PC-9 (cell line): ENCODE measurements around the gene C13orf46. TPM values are rescaled to one million over a fixed set of nuclear protein-coding genes. Genes with fewer than 3 reads are reported as not detected.

Source experiments
- BruUV-seq: library from RNA; stranded (reverse); fragments of 400-500 nt; replicated peaks from 2 replicates; lab custom pipeline; 2021; lab: Mats Ljungman, UMichigan
- CTCF ChIA-PET: fragments of 300-600 bp; sonication (Branson Sonifier 250); formaldehyde crosslinking; loops from one replicate; lab custom pipeline; 2022; ENCODE audit warnings: antibody characterized with exemption; lab: Charles Lee
- POLR2A ChIA-PET: fragments of 300-600 bp; sonication (Branson Sonifier 250); formaldehyde crosslinking; loops from one replicate; lab custom pipeline; 2022; ENCODE audit warnings: antibody characterized with exemption; ENCODE audit not compliant: unreplicated experiment; lab: Charles Lee
- DNase-seq, 2 experiments: peaks; one replicate each; pipeline versions ENCODE4 v3.0.0 to v3.0.0-alpha.2; 2015 to 2022; ENCODE audit warnings: mixed read lengths in 1 of 2
- H2AFZ ChIP-seq: fragments of 200-600 bp; sonication (generic); 2 replicates; pipeline ENCODE4 v1.8.1; 2017; ENCODE audit warnings: antibody characterized with exemption
- H3F3A ChIP-seq: fragments of 200-600 bp; sonication (generic); 2 replicates; pipeline ENCODE4 v1.8.1; 2017; ENCODE audit warnings: antibody characterized with exemption, mild to moderate bottlenecking, low read depth; ENCODE audit not compliant: insufficient read depth
- H3K27ac ChIP-seq: fragments of 200-600 bp; sonication (generic); 2 replicates; pipeline ENCODE4 v1.6.1; 2016; ENCODE audit warnings: mixed run types
- H3K27me3 ChIP-seq: fragments of 200-600 bp; sonication (generic); 2 replicates; pipeline ENCODE4 v1.6.1; 2016; ENCODE audit warnings: low read depth, mixed run types; ENCODE audit not compliant: insufficient read depth
- H3K36me3 ChIP-seq: fragments of 200-600 bp; sonication (generic); 2 replicates; pipeline ENCODE4 v1.6.1; 2016; ENCODE audit warnings: low read depth, mixed run types
- H3K4me1 ChIP-seq: fragments of 200-600 bp; sonication (generic); replicated peaks from 2 replicates; pipeline ENCODE4 v1.6.1; 2016; ENCODE audit warnings: mixed run types; ENCODE audit not compliant: insufficient read depth
- H3K4me2 ChIP-seq: fragments of 200-600 bp; sonication (generic); 2 replicates; pipeline ENCODE4 v1.6.1; 2017; ENCODE audit warnings: mixed run types
- H3K4me3 ChIP-seq: fragments of 200-600 bp; sonication (generic); 2 replicates; pipeline ENCODE4 v1.6.1; 2016; ENCODE audit warnings: mixed run types
- H3K79me2 ChIP-seq: fragments of 200-600 bp; sonication (generic); 2 replicates; pipeline ENCODE4 v1.6.1; 2017; ENCODE audit warnings: low read depth, mixed run types
- H3K9me2 ChIP-seq: fragments of 200-600 bp; sonication (generic); 2 replicates; pipeline ENCODE4 v1.8.1; 2017; ENCODE audit warnings: mild to moderate bottlenecking; ENCODE audit not compliant: insufficient read depth
- H3K9me3 ChIP-seq: fragments of 200-600 bp; sonication (generic); 2 replicates; pipeline ENCODE4 v1.8.1; 2016; ENCODE audit warnings: low read depth; ENCODE audit not compliant: insufficient read depth
- H4K20me1 ChIP-seq: fragments of 200-600 bp; sonication (generic); 2 replicates; pipeline ENCODE4 v1.8.1; 2017; ENCODE audit not compliant: insufficient read depth
- EZH2 ChIP-seq: fragments of 200-600 bp; sonication (generic); IDR thresholded peaks from 2 replicates; pipeline ENCODE4 v1.8.0; 2017; ENCODE audit warnings: antibody characterized with exemption, low read depth
- intact Hi-C: fragments of 100-400 bp; cut with micrococcal nuclease; formaldehyde crosslinking; loops from one replicate; pipeline ENCODE4 v1.10.0; 2022; ENCODE audit not compliant: unreplicated experiment
- total RNA-seq: library from RNA; stranded (reverse); gene quantifications from 2 replicates; pipeline ENCODE4 v1.2.3, GENCODE V29; 2021
- TF ChIP-seq, protein P1 (sequence below): fragments of 200-600 bp; sonication (generic); conservative IDR thresholded peaks from 2 replicates; pipeline ENCODE4 v1.6.1; 2017; ENCODE audit warnings: mixed run types, antibody characterized with exemption, mild to moderate bottlenecking, moderate library complexity

C13orf46 gene
- total RNA-seq, 1 experiment from 2014 or later: 1.5 TPM

DNA sequence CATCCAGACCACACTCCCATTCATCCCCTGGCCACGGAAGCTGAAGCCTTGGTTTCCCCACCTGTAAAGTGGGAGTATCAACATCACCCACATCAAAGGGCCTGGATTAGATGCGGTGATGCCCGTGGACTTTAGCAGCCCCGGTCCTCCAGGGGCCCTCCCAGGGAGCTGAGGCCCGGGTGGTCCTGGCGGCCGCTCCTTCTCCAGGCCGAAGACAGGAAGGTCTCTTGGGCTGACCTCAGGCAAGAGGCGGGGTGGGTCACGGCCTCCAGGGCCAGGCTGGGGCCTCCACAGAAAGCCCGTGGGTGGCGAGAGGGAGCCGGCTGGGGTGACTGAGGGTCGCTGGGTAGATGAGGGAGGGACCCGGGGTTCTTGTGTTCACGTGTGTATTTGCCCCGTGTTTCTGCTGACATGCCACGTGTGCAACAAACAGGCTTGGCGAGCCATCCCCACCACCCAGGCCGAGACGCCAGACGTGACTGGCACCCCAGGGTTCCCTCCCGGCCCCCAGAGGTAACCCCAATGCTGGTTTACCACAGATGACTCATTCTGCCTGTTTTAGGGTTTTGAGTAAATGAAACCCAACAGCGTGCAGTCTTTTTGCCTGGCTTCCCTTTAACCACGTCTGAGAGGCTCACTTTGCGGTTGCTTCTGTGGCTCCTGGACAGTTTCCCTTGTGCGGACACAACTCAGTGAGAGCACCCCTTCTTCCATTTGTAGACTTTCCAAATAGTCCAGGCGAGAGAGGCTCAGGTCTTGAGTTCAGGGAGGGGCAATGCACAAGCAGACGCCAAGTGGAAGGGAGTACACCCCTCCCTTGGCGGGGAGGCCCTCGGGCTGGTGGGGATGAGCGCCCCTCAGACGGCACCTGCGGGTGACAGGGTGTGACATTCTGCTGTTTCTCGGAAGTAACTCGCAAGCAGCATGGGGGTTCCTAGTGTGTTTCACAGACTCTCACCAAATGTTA, 42.9 kb downstream of the C13orf46 start:
- Histone ChIP-seq H3K4me3 (no peak overlapping the region), H3K4me1 (peaks cover 12% of the 10 kb centered on the region), H3K79me2 (no peaks in the 10 kb centered on the region), H3K9me2 (no peaks in the 10 kb centered on the region), H3K27ac (no peak overlapping the region), H3F3A (peaks cover 6% of the 10 kb centered on the region; the same call in 1 of the 2 replicates), H3K9me3 (no peaks in the 10 kb centered on the region), H2AFZ (no peak overlapping the region), H3K27me3 (peaks cover 42% of the 10 kb centered on the region), H3K36me3 (no peaks in the 10 kb centered on the region), H3K4me2 (no peak overlapping the region), H4K20me1 (no peaks in the 10 kb centered on the region)
- no peak for DNase-seq
- intact Hi-C loops: no loop called here
- CTCF ChIA-PET: no interaction called here
- no TSS peak for BruUV-seq
- TF ChIP-seq, protein P1, sequence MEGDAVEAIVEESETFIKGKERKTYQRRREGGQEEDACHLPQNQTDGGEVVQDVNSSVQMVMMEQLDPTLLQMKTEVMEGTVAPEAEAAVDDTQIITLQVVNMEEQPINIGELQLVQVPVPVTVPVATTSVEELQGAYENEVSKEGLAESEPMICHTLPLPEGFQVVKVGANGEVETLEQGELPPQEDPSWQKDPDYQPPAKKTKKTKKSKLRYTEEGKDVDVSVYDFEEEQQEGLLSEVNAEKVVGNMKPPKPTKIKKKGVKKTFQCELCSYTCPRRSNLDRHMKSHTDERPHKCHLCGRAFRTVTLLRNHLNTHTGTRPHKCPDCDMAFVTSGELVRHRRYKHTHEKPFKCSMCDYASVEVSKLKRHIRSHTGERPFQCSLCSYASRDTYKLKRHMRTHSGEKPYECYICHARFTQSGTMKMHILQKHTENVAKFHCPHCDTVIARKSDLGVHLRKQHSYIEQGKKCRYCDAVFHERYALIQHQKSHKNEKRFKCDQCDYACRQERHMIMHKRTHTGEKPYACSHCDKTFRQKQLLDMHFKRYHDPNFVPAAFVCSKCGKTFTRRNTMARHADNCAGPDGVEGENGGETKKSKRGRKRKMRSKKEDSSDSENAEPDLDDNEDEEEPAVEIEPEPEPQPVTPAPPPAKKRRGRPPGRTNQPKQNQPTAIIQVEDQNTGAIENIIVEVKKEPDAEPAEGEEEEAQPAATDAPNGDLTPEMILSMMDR: no peak
- TF ChIP-seq EZH2: no peak
- POLR2A ChIA-PET: no interaction called here

DNA sequence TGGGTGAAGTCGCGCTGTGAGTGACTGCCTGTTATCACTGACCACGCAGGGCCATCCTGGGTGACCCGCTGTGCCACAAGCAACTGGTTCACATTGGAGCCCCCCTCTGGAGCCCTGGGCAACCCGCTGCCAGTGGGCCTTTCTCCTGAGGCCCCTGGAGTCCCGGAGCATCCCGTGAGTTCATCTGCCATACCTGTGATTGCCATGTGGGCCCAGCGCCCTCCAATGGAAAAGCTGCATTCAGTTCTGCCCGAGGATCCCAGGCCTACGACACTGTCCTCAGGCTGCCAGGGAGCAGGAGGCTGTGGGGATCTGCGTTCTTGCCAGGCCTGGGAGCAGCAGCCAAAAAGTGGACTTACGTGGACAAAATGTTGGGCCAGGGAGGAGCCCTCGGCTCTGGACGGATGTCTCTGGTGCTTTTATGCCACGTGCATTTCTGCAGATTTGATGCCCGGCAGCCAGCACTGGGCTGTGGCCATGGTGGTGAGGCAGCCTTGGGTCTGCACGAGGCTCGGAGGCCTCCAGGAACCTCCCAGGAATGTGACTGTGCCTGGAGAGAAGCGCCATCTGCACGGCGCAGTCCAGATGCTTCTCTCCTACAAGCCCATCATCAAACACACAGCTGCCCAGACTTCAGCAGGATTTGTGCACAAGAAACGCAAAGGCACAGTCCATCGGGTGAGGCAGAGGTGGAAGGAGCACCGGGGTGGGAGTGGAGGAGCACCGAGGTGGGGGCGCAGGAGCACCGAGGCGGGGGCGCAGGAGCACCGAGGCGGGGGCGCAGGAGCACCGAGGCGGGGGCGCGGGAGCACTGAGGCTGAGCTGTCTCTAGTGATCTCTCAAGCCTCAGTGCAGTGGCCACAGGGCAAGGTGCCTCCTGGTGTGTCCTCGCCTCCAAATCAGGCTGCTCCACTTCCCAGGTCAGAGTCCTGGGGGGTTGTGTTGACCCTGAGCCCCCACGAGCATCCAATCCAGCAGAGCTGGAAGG, 44.0 kb downstream of the C13orf46 start:
- Histone ChIP-seq H4K20me1 (no peaks in the 10 kb centered on the region), H3F3A (peaks cover 6% of the 10 kb centered on the region; the same call in 1 of the 2 replicates), H3K4me1 (peaks cover 12% of the 10 kb centered on the region), H3K4me3 (no peak overlapping the region), H3K27me3 (peaks cover 34% of the 10 kb centered on the region), H3K27ac (no peak overlapping the region), H3K36me3 (no peaks in the 10 kb centered on the region), H2AFZ (no peak overlapping the region), H3K79me2 (no peaks in the 10 kb centered on the region), H3K9me3 (no peaks in the 10 kb centered on the region), H3K9me2 (no peaks in the 10 kb centered on the region), H3K4me2 (no peak overlapping the region)
- POLR2A ChIA-PET: no interaction called here
- BruUV-seq: no TSS peak
- no peak for DNase-seq
- CTCF ChIA-PET: no interaction called here
- TF ChIP-seq EZH2: no peak
- TF ChIP-seq, protein P1: no peak
- intact Hi-C loops: loop anchor here (2.0 kb wide), 1 partner anchor 33 kb away; no protein-coding TSS in a partner anchor
